Heart right ventricle (tissue), 16 donors: ENCODE measurements around the gene FOXP2. TPM values are rescaled to one million over a fixed set of nuclear protein-coding genes. Genes with fewer than 3 reads are reported as not detected.

Experiments used
- ATAC-seq, 8 donors: fragments of 200-7000 bp; cut with Tn5 transposase; one replicate each; pipeline ENCODE4 v1.9.1; 2020; ENCODE audit warnings: mild to moderate bottlenecking in 8 of 8, moderate library complexity in 8 of 8, moderate number of reproducible peaks in 1 of 8
- DNase-seq, 2 donors: peaks; one replicate each; pipeline ENCODE4 v3.0.0-alpha.2; 2020
- H3K27ac ChIP-seq, 10 donors: fragments of 200-600 bp; sonication (generic) in 2 of 10; one replicate each; pipeline versions ENCODE4 v1.5.0 to v1.8.0; 2020 to 2022; ENCODE audit warnings: mild to moderate bottlenecking in 3 of 10
- H3K27me3 ChIP-seq, 7 donors: fragments of 200-600 bp; one replicate each; pipeline ENCODE4 v1.8.0; 2021 to 2022; ENCODE audit warnings: mild to moderate bottlenecking in 2 of 7
- H3K36me3 ChIP-seq, 9 donors: fragments of 200-600 bp; sonication (generic) in 1 of 9; one replicate each; pipeline versions ENCODE4 v1.5.0 to v1.8.0; 2020 to 2022; ENCODE audit warnings: mild to moderate bottlenecking in 2 of 9
- H3K4me1 ChIP-seq, 9 donors: fragments of 200-600 bp; sonication (generic) in 1 of 9; one replicate each; pipeline versions ENCODE4 v1.5.0 to v1.8.0; 2020 to 2022; ENCODE audit warnings: mild to moderate bottlenecking in 4 of 9
- H3K4me3 ChIP-seq, 10 donors: fragments of 200-600 bp; sonication (generic) in 2 of 10; one replicate each; pipeline versions ENCODE4 v1.5.0 to v1.8.0; 2020 to 2022; ENCODE audit warnings: mild to moderate bottlenecking in 7 of 10, moderate library complexity in 2 of 10
- H3K9me3 ChIP-seq, 11 donors: fragments of 200-600 bp in 10 of 11; sonication (generic) in 2 of 11; one replicate each; pipeline versions ENCODE4 v1.5.0 to v1.8.0; 2013 to 2022; ENCODE audit warnings: mild to moderate bottlenecking in 2 of 11, control low read depth in 1 of 11, moderate library complexity in 1 of 11
- CTCF ChIP-seq, 9 donors: fragments of 200-600 bp; sonication (generic) in 2 of 9; IDR thresholded peaks; one replicate each; pipeline versions ENCODE4 v1.5.0 to v1.8.0; 2021 to 2022; ENCODE audit warnings: antibody characterized with exemption in 9 of 9, mild to moderate bottlenecking in 5 of 9, moderate library complexity in 1 of 9
- WGBS, 2 donors: extraction: QIAGEN DNeasy Blood & Tissue Kit; methylation state at CpG; one replicate each; pipeline ENCODE4 v1.1.7; 2013; ENCODE audit warnings: inconsistent platforms in 1 of 2; 5-methylcytosine and 5-hydroxymethylcytosine counted together
- intact Hi-C, 10 donors: fragments of 100-400 bp; cut with DNase I; formaldehyde crosslinking; loops; one replicate each; pipeline versions ENCODE4 v1.11.1 to v1.14.2; 2022
- polyA plus RNA-seq, 2 donors: library from polyadenylated mRNA; stranded (reverse); fragments of 200-250 nt; gene quantifications; one replicate each; pipeline ENCODE4 v1.2.3, GENCODE V29; 2013
- total RNA-seq, 10 donors: library from RNA; stranded (reverse); fragmentation: NEBNext Ultra II Directional in 3 of 10; extraction: Animal tissue kit (Norgen Biotek cat#: 25700) in 3 of 10; gene quantifications; one replicate each; pipeline versions ENCODE4 v1.2.1 to v1.2.4, GENCODE V29; 2021 to 2023
- donor health status: Arrhythmogenic right ventricular cardiomyopathy.
- donor health status: ischemic (EF 13 %, LVEDD 7.1; RV severe dilation, severe dysfunction).
- donor health status: healthy with polysubstance abuse.
- donor health status: DM: no; HTN: yes; CAD: no.
- donor health status: DM: no; HTN: no; CAD: no.
- donor health status: ischemic (EF 25% LVEDD 6.9; RV normal size, moderate dysfunction).
- donor health status: ischemic (EF 25% LVEDD 5.7; RV mildly dilated, moderate dysfunction).
- donor health status: healthy.
- donor health status: DM: yes; HTN: yes; CAD: no.
- donor health status: Ischemic cardiomyopathy.
- donor health status: ischemic (EF 35%, LVEDD 5.7; RV mildly dilated, moderate dysfunction).
- donor health status: nonischemic (EF 11% LVEDD 7.7; RV severe dilation, severe dysfunction).
- donor health status: DM: yes; HTN: yes; CAD: no.
- donor health status: PGD.
- donor health status: ischemic (EF 29% LVEDD 5.4; RV normal size, mild dysfunction).
- donor health status: nonischemic (EF 23%, LVEDD 6.1; RV moderate dilation, normal function).

The FOXP2 gene
- total and polyA plus RNA-seq, 12 donors: 0.16 to 4.7 (median 1.9) TPM

- no peaks in the 10 kb centered on the region for H3K9me3 ChIP-seq
- TF ChIP-seq CTCF (IDR thresholded peaks at IDR 0.05): peak in 6 of 9 donors; percentile 9 to 46 (median 36)
- DNase-seq (no peak), ATAC-seq (no peak)
- intact Hi-C loops: loop anchor here in 2 of 10 donors (5.0 to 10.0 kb wide), 2 partner anchors 235 to 342 kb away; no protein-coding TSS in a partner anchor
- WGBS, 2 donors: 59% methylated on average over 4 of the region's 4 CpGs
- no peak overlapping the region for H3K27ac ChIP-seq
- H3K4me1 ChIP-seq: no peaks in the 10 kb centered on the region
- H3K4me3 ChIP-seq: no peak overlapping the region
- no peaks in the 10 kb centered on the region for H3K36me3 ChIP-seq
- H3K27me3 ChIP-seq: no peaks in the 10 kb centered on the region
Observed at GRCh38 chr7:114426824-114427223, 12.2 kb downstream of the FOXP2 start.

DNA sequence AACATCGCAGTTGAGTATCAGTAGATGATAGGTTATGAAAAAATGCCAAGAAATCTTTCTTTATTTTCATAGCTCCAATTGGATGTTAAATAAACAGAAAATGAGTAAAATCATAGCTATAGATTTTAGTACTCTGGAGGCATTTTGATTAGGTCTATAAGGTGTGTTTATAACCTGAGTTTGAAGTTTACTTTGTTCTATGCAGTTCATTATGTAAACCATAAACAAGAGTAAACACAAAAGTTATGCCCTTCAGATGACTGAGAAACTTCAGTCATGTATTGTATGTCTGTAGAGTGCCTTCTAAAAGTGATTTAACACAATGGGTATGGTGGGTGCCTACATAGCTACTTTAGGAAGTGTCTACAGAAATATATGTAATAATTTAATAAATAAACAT, 13.6 kb downstream of the FOXP2 start:
- Histone ChIP-seq H3K9me3 (no peaks in the 10 kb centered on the region), H3K27me3 (no peaks in the 10 kb centered on the region), H3K4me3 (no peak overlapping the region), H3K27ac (no peak overlapping the region), H3K4me1 (no peaks in the 10 kb centered on the region), H3K36me3 (no peaks in the 10 kb centered on the region)
- 78% methylated on average over 1 of the region's 1 CpG for WGBS, 2 donors
- intact Hi-C loops: loop anchor here in 2 of 10 donors (5.0 to 10.0 kb wide), 2 partner anchors 234 to 343 kb away; no protein-coding TSS in a partner anchor
- DNase-seq (no peak), ATAC-seq (no peak)
- TF ChIP-seq CTCF (IDR thresholded peaks at IDR 0.05): no peak

GRCh38 chr7:114431189-114431588, 16.6 kb downstream of the FOXP2 start:
- Histone ChIP-seq H3K27me3 (no peaks in the 10 kb centered on the region), H3K36me3 (no peaks in the 10 kb centered on the region), H3K4me1 (no peaks in the 10 kb centered on the region), H3K9me3 (no peaks in the 10 kb centered on the region), H3K4me3 (no peak overlapping the region), H3K27ac (no peak overlapping the region)
- ATAC-seq (no peak), DNase-seq (no peak)
- no peak for TF ChIP-seq CTCF (IDR thresholded peaks at IDR 0.05)
- 89 to 92% methylated on average over 5 of the region's 5 CpGs for WGBS, 2 donors
- intact Hi-C loops: no loop called here

GRCh38 chr7:114432061-114432460, 17.4 kb downstream of the FOXP2 start:
- ATAC-seq: no peak
- TF ChIP-seq CTCF (IDR thresholded peaks at IDR 0.05): no peak

More at GRCh38 chr7:114432061-114432460, 17.4 kb downstream of the FOXP2 start:
- Histone ChIP-seq H3K36me3 (no peaks in the 10 kb centered on the region), H3K4me1 (no peaks in the 10 kb centered on the region), H3K27ac (no peak overlapping the region), H3K4me3 (no peak overlapping the region), H3K27me3 (no peaks in the 10 kb centered on the region), H3K9me3 (no peaks in the 10 kb centered on the region)
- no peak for DNase-seq
- intact Hi-C loops: no loop called here
